Hematopoietic multipotent progenitor cell treated with erythropoietin and hydrocortisone succinate and interleukin-3 and kit ligand, for 8 days (in vitro differentiated cells): ENCODE results near the gene KCNC2.
"Not testable (repeated sequence)": the region's sequence is repeated elsewhere in the genome, so short reads cannot be mapped to it uniquely, and the experiment has no call there.

Source experiments
- DNase-seq: peaks from one replicate; pipeline ENCODE4 v3.0.0-alpha.2; 2015

Gene KCNC2

GRCh38 chr12:75209812-75210138 is at the start of gene KCNC2:
Gene KCNC2 (minus strand): TSS chr12:75209839.
- DNase-seq = no peak

- no peak for DNase-seq
Measured at GRCh38 chr12:75259143-75259542, 49.5 kb upstream of the KCNC2 start.

GRCh38 chr12:75257510-75257909 is 47.9 kb upstream of the KCNC2 start:
- no peak for DNase-seq

- no peak for DNase-seq
Measured at GRCh38 chr12:75245108-75245507, 35.5 kb upstream of the KCNC2 start.

GRCh38 chr12:75239987-75240386 is 30.3 kb upstream of the KCNC2 start:
- DNase-seq = no peak

- no peak for DNase-seq
Measured at GRCh38 chr12:75236206-75236605, 26.6 kb upstream of the KCNC2 start.

GRCh38 chr12:75227132-75227531 is 17.5 kb upstream of the KCNC2 start:
- DNase-seq = no peak

GRCh38 chr12:75212072-75212471 is 2.4 kb upstream of the KCNC2 start:
- no peak for DNase-seq

GRCh38 chr12:75208856-75209811 is 505 bp downstream of the KCNC2 start:
- no peak for DNase-seq

- no peak for DNase-seq
Measured at GRCh38 chr12:75207338-75208083, 2.1 kb downstream of the KCNC2 start.

- DNase-seq = no peak
Measured at GRCh38 chr12:75205558-75205957, 4.1 kb downstream of the KCNC2 start.

- DNase-seq = no peak
Measured at GRCh38 chr12:75196865-75197264, 12.8 kb downstream of the KCNC2 start.

- DNase-seq = no peak
Measured at GRCh38 chr12:75196408-75196807, 13.2 kb downstream of the KCNC2 start.

- no peak for DNase-seq
Measured at GRCh38 chr12:75194250-75194649, 15.4 kb downstream of the KCNC2 start.

- no peak for DNase-seq
Measured at GRCh38 chr12:75192196-75192595, 17.4 kb downstream of the KCNC2 start.

GRCh38 chr12:75190846-75191245 is 18.8 kb downstream of the KCNC2 start:
- no peak for DNase-seq

- DNase-seq = not testable (repeated sequence)
Measured at GRCh38 chr12:75185881-75186280, 23.8 kb downstream of the KCNC2 start.

GRCh38 chr12:75184516-75184915 is 25.1 kb downstream of the KCNC2 start:
- DNase-seq = no peak

- DNase-seq = no peak
Measured at GRCh38 chr12:75183967-75184366, 25.7 kb downstream of the KCNC2 start.

GRCh38 chr12:75177997-75178396 is 31.6 kb downstream of the KCNC2 start:
- DNase-seq = no peak

- no peak for DNase-seq
Measured at GRCh38 chr12:75172611-75173010, 37.0 kb downstream of the KCNC2 start.

GRCh38 chr12:75170640-75171185 is 38.9 kb downstream of the KCNC2 start:
- DNase-seq = peak; percentile 35

- DNase-seq = no peak
Measured at GRCh38 chr12:75162845-75163244, 46.8 kb downstream of the KCNC2 start.

- DNase-seq = no peak
Measured at GRCh38 chr12:75161488-75161887, 48.2 kb downstream of the KCNC2 start.
